T-helper 2 cell (primary cell): Measurements from ENCODE around the gene ERAS.
"Not testable (repeated sequence)": the region's sequence is repeated elsewhere in the genome, so short reads cannot be mapped to it uniquely, and the experiment has no call there.

Experiments used
- DNase-seq, 5 experiments: peaks; one replicate each; pipeline versions ENCODE4 v3.0.0 to v3.0.0-alpha.2; 2012 to 2022

The ERAS gene

DNA sequence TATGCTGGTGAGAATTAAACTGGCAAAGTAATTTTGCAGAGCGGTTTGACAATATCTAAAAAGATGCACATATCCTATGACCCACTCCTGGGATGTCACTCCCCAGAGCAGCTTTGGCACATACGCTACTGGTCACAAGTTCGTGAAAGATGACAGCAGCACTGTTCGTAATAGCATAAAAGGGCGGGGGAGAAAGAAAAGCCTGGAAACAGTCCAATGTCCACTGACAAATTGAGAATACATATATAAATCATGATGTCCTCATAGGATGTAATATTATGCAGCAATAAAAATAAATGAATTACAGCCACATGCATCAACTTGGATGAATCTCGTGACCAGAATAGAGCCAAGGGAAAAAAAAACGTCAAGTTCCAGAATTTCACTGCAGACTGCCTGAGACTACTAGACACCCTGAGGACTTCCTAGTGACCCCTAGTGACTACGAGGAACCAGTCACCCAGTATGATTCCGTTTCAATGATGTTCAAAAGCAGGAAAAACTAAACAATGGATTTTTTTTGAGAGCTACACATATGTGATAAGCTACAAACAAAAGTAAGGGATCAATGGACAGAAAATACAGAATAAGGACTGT, 7.3 kb downstream of the ERAS start:
- DNase-seq, result no peak

GRCh38 chrX:48834383-48834709, 8.0 kb downstream of the ERAS start:
- peak in 1 of 5 experiments; percentile 23 for DNase-seq

DNA sequence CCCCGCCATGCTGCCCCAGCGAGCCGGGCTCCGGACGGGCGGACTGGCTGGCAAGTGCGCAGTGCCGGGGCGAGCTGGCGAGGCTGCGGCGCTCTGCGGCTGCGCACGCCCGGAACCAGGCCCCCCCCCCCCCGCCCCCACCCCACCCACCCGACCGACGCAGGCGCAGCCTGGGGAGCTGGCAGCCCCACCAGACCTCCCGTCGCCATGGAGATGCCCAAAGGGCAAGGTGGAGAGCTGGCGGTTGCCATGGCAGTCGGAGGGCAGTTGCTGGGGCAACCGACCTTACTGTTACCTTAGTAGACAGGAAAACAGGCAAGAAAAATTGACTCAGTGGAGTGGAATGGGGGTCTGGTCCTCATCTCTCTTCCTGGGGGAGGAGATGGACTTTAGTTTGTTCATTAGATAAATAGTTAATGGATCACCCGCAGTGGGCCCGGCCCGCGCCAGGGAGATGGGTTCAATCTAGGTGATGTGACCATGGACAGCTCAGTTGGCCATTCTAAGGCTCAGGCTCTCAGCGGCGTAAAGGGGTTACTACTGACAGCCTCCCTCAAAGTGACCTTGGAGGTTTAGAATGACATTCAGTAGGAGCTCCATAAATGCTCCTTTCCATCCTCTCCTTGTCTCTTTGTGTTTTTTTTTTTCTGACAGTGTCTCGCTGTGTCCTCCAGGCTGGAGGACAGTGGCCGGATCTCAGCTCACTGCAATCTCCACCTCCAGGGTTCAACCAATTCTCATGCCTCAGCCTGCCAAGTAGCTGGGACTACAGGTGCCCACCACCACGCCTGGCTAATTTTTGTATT, 9.4 kb downstream of the ERAS start, which contains the start of gene PCSK1N:
PCSK1N (minus strand) TSS at position 87 of the 806 bp plus-strand sequence; CDS start at position 9, 78 bp downstream.
- DNase-seq, result peak in 3 of 5 experiments; percentile 13 to 38 (median 35)

DNA sequence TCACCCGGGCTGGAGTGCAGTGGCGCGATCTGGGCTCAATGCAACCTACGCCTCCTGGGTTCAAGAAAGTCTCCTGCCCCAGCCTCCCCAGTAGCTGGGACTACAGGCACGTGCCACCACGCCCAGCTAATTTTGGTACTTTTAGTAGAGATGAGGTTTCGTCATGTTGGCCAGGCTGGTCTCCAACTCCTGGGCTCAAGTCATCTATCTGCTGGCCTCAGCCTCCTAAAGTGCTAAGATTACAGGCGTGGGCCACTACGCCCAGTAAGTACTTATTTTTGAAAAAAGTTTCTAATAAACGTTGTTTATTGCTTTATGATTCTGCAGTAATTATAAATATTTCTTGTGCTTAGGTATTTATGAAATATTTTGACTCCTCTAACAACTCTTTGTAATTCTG, 13.4 kb downstream of the ERAS start:
- DNase-seq, result no peak

GRCh38 chrX:48848847-48849246, 22.5 kb downstream of the ERAS start:
- DNase-seq, result peak in 1 of 5 experiments; percentile 80

- DNase-seq, result no peak
Measured at GRCh38 chrX:48852857-48853256, 26.5 kb downstream of the ERAS start.

- DNase-seq, result not testable (repeated sequence)
Measured at GRCh38 chrX:48853494-48853893, 27.2 kb downstream of the ERAS start.

GRCh38 chrX:48854121-48854804, 27.9 kb downstream of the ERAS start:
- DNase-seq, result not testable (repeated sequence)

GRCh38 chrX:48854898-48855297, 28.6 kb downstream of the ERAS start:
- DNase-seq, result peak in 1 of 5 experiments; percentile 20

DNA sequence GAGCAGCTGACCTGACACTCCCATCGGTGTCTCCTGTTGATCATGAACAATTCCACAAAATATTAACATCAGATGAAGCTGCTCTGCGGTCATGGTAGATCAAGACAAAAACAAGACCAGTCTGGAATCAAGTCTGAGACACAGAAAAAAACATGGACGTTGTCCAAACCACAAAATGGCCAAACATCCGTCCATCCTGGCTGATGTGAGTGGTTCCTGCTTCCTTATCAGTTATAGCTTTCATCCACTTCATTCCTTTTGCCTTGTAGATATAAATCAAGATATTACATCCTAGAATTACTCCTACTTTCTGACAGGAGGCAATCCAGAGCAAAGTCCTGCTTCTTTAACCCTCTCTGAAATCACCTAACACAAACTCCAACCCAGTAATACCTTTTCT, 37.9 kb downstream of the ERAS start:
- no peak for DNase-seq

GRCh38 chrX:48872017-48872416, 45.7 kb downstream of the ERAS start:
- DNase-seq, result not testable (repeated sequence)

DNA sequence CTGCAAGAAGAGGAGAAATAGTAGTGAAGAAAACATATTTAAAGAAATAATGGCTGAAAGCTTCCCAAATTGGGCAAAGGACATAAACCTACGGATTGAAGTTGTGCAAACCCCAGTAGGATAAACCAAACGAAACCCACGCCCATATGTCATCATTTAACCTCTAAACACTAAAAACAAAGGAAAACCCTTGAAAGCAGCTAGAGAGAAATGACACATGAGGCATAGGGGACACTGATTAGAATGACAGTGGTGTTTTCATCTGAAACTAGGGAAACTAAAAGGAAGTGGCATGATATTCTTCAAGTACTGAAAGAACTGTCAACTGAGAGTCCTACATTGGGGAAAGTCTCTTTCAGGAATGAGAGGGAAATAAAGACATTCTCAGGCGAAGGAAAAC, 50.6 kb downstream of the ERAS start:
- DNase-seq, result not testable (repeated sequence)
